ENCODE data around the gene POTEJ.
"Not testable (repeated sequence)": the region's sequence is repeated elsewhere in the genome, so short reads cannot be mapped to it uniquely, and the experiment has no call there.

GRCh38 chr2:130588688-130589458 lies 22.4 kb upstream of the POTEJ start:
- TF ChIP-seq CTCF (IDR thresholded peaks at IDR 0.05 in 2 of 3, conservative IDR thresholded peaks at IDR 0.05 in 1 of 3; ENCODE audit: control insufficient read depth in 2 of 3, extremely low read depth in 1 of 3, insufficient read depth in 1 of 3, low read depth in 3 of 3, low read length in 3 of 3); ZNF207 (IDR thresholded peaks at IDR 0.05; ENCODE audit: borderline replicate concordance); RAD21 (IDR thresholded peaks at IDR 0.05; ENCODE audit: insufficient read depth, low read depth, low read length); NFYB (IDR thresholded peaks at IDR 0.05; ENCODE audit: insufficient read depth, low read depth, low read length); CEBPZ (IDR thresholded peaks at IDR 0.05; ENCODE audit: low read depth, low read length); SP1 (IDR thresholded peaks at IDR 0.05; ENCODE audit: low read depth, low read length); SMAD1 (IDR thresholded peaks at IDR 0.05; ENCODE audit: low read depth, partially characterized antibody): not testable (repeated sequence)

All from GM12878 (cell line).